Measurements from ENCODE around the gene KRTAP10-9. TPM values are rescaled to one million over a fixed set of nuclear protein-coding genes. Genes with fewer than 3 reads are reported as not detected.

KRTAP10-9 gene
- total RNA-seq, 2 donors from 2014 or later = not detected

- H3K4me3 Mint-ChIP-seq = no peak overlapping the region
- peaks cover 59% of the 10 kb centered on the region for H3K9me3 Mint-ChIP-seq
- TF ChIP-seq CTCF (conservative IDR thresholded peaks at IDR 0.05) = no peak
- WGBS, 2 experiments (ENCODE audit: insufficient coverage in 1 of 2, insufficient read length in 1 of 2) = 91% methylated on average over 1 of the region's 1 CpG; no CpG with 5 or more reads in 1 of the 2 experiments
- H3K36me3 Mint-ChIP-seq (ENCODE audit: low read depth) = peaks cover 3% of the 10 kb centered on the region
- no peak overlapping the region for H3K27ac Mint-ChIP-seq
- no peaks in the 10 kb centered on the region for H3K4me1 ChIP-seq (ENCODE audit: control insufficient read depth, insufficient read depth, low read length)
- no peak overlapping the region for H3K27ac ChIP-seq (ENCODE audit: low read depth, low read length)
- no peaks in the 10 kb centered on the region for H3K27me3 ChIP-seq (ENCODE audit: control insufficient read depth, insufficient read depth, low read length, poor library complexity, severe bottlenecking)
- H3K9ac ChIP-seq (ENCODE audit: extremely low read depth, low read length, poor library complexity, severe bottlenecking) = no peak overlapping the region
- no peak for DNase-seq
- peaks cover 11% of the 10 kb centered on the region for H3K27me3 Mint-ChIP-seq (ENCODE audit: insufficient read depth)
- H3K36me3 ChIP-seq (ENCODE audit: control insufficient read depth, insufficient read depth, low read length) = no peaks in the 10 kb centered on the region
- no peaks in the 10 kb centered on the region for H3K4me1 Mint-ChIP-seq
- no peak overlapping the region for H3K4me3 ChIP-seq (ENCODE audit: low read length)
- peaks cover 50% of the 10 kb centered on the region for H3K9me3 ChIP-seq (ENCODE audit: control insufficient read depth, low read length)
Measured at GRCh38 chr21:44671911-44672310, 45.0 kb downstream of the KRTAP10-9 start.

- peaks cover 9% of the 10 kb centered on the region for H3K9me3 Mint-ChIP-seq
- no peaks in the 10 kb centered on the region for H3K4me1 Mint-ChIP-seq
- no peak for TF ChIP-seq CTCF (conservative IDR thresholded peaks at IDR 0.05)
- no peak overlapping the region for H3K4me3 Mint-ChIP-seq
- H3K27me3 ChIP-seq (ENCODE audit: control insufficient read depth, insufficient read depth, low read length, poor library complexity, severe bottlenecking) = no peaks in the 10 kb centered on the region
- no peaks in the 10 kb centered on the region for H3K4me1 ChIP-seq (ENCODE audit: control insufficient read depth, insufficient read depth, low read length)
- peaks cover under 1% of the 10 kb centered on the region for H3K36me3 Mint-ChIP-seq (ENCODE audit: low read depth)
- H3K4me3 ChIP-seq (ENCODE audit: low read length) = no peak overlapping the region
- H3K36me3 ChIP-seq (ENCODE audit: control insufficient read depth, insufficient read depth, low read length) = no peaks in the 10 kb centered on the region
- WGBS, 2 experiments (ENCODE audit: insufficient coverage in 1 of 2, insufficient read length in 1 of 2) = 96 to 97% methylated on average over 10 to 13 of the region's 13 CpGs
- H3K9me3 ChIP-seq (ENCODE audit: control insufficient read depth, low read length) = peaks cover 10% of the 10 kb centered on the region
- H3K27ac ChIP-seq (ENCODE audit: low read depth, low read length) = no peak overlapping the region
- no peak for DNase-seq
- H3K27ac Mint-ChIP-seq = no peak overlapping the region
- peaks cover 24% of the 10 kb centered on the region for H3K27me3 Mint-ChIP-seq (ENCODE audit: insufficient read depth)
- H3K9ac ChIP-seq (ENCODE audit: extremely low read depth, low read length, poor library complexity, severe bottlenecking) = no peak overlapping the region
Measured at GRCh38 chr21:44677881-44678280, 51.0 kb downstream of the KRTAP10-9 start.

Other genes with a start within 250 kb of the KRTAP10-9 start
- 10 to 100 TPM; 14.1 to 16.5 TPM for gene LRRC3, start 171.6 kb upstream of the KRTAP10-9 start, total RNA-seq
- gene KRTAP10-1, start 86.9 kb upstream of the KRTAP10-9 start, total RNA-seq = not detected
- gene KRTAP10-2, start 75.6 kb upstream of the KRTAP10-9 start, total RNA-seq = not detected
- gene KRTAP10-3, start 68.3 kb upstream of the KRTAP10-9 start, total RNA-seq = not detected
- not detected for gene KRTAP10-4, start 53.4 kb upstream of the KRTAP10-9 start, total RNA-seq
- gene KRTAP10-5, start 46.5 kb upstream of the KRTAP10-9 start, total RNA-seq = not detected
- not detected for gene KRTAP10-6, start 34.6 kb upstream of the KRTAP10-9 start, total RNA-seq
- gene KRTAP10-7, start 26.5 kb upstream of the KRTAP10-9 start, total RNA-seq = not detected
- not detected for gene KRTAP10-8, start 15.0 kb upstream of the KRTAP10-9 start, total RNA-seq
- gene KRTAP10-10, start 10.3 kb downstream of the KRTAP10-9 start, total RNA-seq = not detected
- gene KRTAP10-11, start 19.3 kb downstream of the KRTAP10-9 start, total RNA-seq = not detected
- not detected for gene KRTAP12-4, start 27.6 kb downstream of the KRTAP10-9 start, total RNA-seq
- not detected for gene KRTAP12-3, start 30.8 kb downstream of the KRTAP10-9 start, total RNA-seq
- not detected for gene KRTAP12-2, start 39.8 kb downstream of the KRTAP10-9 start, total RNA-seq
- not detected for gene KRTAP12-1, start 55.1 kb downstream of the KRTAP10-9 start, total RNA-seq
- gene KRTAP10-12, start 70.1 kb downstream of the KRTAP10-9 start, total RNA-seq = not detected
- gene TSPEAR, start 84.5 kb downstream of the KRTAP10-9 start, total RNA-seq = 1 to 10 TPM; 1.5 to 6.0 TPM
- 10 to 100 TPM; 84.0 to 84.8 TPM for gene UBE2G2, start 174.7 kb downstream of the KRTAP10-9 start, total RNA-seq
- 10 to 100 TPM; 79.5 to 96.4 TPM for gene SUMO3, start 191.0 kb downstream of the KRTAP10-9 start, total RNA-seq
- 100 to 1,000 TPM; 155 to 168 TPM for gene PTTG1IP, start 246.6 kb downstream of the KRTAP10-9 start, total RNA-seq

All from endodermal cell (in vitro differentiated cells).